DND-41 (cell line): ENCODE measurements around the gene KIF3B.

ENCODE experiments used
- ATAC-seq: fragments of 200-7000 bp; cut with Tn5 transposase; 3 replicates; pipeline ENCODE4 v1.9.1; 2021; ENCODE audit warnings: low read depth; ENCODE audit not compliant: insufficient read depth
- DNase-seq: peaks from one replicate; pipeline ENCODE4 v3.0.0-alpha.2; 2020
- H2AFZ ChIP-seq: 2 replicates; pipeline ENCODE4 v1.6.0; 2012; ENCODE audit warnings: low read depth, low read length
- H3K27ac ChIP-seq: 2 replicates; pipeline ENCODE4 v1.5.1; 2012; ENCODE audit warnings: low read length, inconsistent platforms
- H3K27me3 ChIP-seq: fragments of 200-600 bp; sonication (generic); 2 replicates; pipeline ENCODE4 v1.6.0; 2012; ENCODE audit warnings: low read length, mild to moderate bottlenecking, inconsistent platforms; ENCODE audit not compliant: insufficient read depth, poor library complexity
- H3K36me3 ChIP-seq: 2 replicates; pipeline ENCODE4 v1.5.1; 2012; ENCODE audit warnings: low read length, inconsistent platforms; ENCODE audit not compliant: insufficient read depth
- H3K4me1 ChIP-seq: 2 replicates; pipeline ENCODE4 v1.5.1; 2012; ENCODE audit warnings: mild to moderate bottlenecking, low read length; ENCODE audit not compliant: insufficient read depth
- H3K4me2 ChIP-seq: 2 replicates; pipeline ENCODE4 v1.6.0; 2012; ENCODE audit warnings: mild to moderate bottlenecking, moderate library complexity, low read length, inconsistent platforms; ENCODE audit not compliant: insufficient read depth
- H3K4me3 ChIP-seq, 2 experiments: fragments of 200-600 bp in 1 of 2; shearing (Covaris generic) in 1 of 2; 2 replicates each; pipeline ENCODE4 v1.5.1; 2012 to 2016; ENCODE audit warnings: inconsistent platforms in 2 of 2, low read length in 2 of 2, mild to moderate bottlenecking in 2 of 2, low read depth in 1 of 2, moderate library complexity in 1 of 2
- H3K79me2 ChIP-seq: 2 replicates; pipeline ENCODE4 v1.6.0; 2012; ENCODE audit warnings: low read length, inconsistent platforms; ENCODE audit not compliant: insufficient read depth
- H3K9ac ChIP-seq: 2 replicates; pipeline ENCODE4 v1.6.0; 2012; ENCODE audit warnings: low read depth, mild to moderate bottlenecking, inconsistent platforms, low read length, moderate library complexity
- H3K9me3 ChIP-seq: 2 replicates; pipeline ENCODE4 v1.5.1; 2012; ENCODE audit warnings: low read length, moderate library complexity, mild to moderate bottlenecking, inconsistent platforms; ENCODE audit not compliant: insufficient read depth, severe bottlenecking
- H4K20me1 ChIP-seq: 2 replicates; pipeline ENCODE4 v1.6.0; 2012; ENCODE audit warnings: low read length; ENCODE audit not compliant: insufficient read depth
- EZH2 ChIP-seq: IDR thresholded peaks from 3 replicates; pipeline ENCODE4 v1.6.1; 2012; ENCODE audit warnings: borderline replicate concordance, low read depth, mild to moderate bottlenecking, moderate library complexity, low read length, inconsistent platforms; ENCODE audit not compliant: severe bottlenecking
- TF ChIP-seq, protein P1 (sequence below): IDR thresholded peaks from 2 replicates; pipeline ENCODE4 v1.5.1; 2012; ENCODE audit warnings: borderline replicate concordance, low read length, moderate library complexity, mild to moderate bottlenecking; ENCODE audit not compliant: poor library complexity, severe bottlenecking; ENCODE audit errors: extremely low read depth

KIF3B gene

DNA sequence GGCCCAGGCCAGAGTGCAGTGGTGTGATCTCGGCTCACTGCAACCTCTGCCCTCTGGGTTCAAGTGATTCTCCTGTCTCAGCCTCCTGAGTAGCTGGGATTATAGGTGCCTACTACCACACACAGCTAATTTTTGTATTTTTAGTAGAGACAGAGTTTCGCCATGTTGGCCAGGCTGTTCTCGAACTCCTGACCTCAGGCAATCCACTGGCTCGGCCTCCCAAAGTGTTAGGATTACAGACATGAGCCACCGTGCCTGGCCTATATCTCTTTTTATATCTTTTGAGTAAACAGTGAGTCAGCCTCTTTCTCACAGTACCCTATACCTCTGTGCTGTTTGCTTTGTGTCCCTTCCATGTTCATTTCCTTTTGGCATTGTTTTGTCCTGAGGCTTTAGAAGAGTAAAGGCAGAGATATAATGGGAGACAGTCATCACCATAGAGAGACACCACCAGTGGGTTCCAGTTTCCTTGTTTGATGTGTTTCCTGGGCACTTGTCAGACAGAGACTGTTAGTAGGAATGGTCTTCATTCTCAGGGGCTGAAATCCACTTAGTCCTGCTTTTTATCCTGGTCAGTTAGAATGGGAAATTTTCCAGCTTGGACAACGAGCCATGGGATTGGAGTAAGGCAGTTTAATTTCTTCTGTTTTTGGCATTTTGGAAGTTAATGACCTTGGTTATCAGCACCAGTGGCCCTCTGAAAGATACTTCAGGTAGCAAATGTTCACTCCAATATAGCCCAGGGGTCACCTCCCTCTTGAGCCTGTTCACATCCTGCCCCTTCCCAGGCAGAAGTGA lies 48.5 kb downstream of the KIF3B start:
- H3K27me3 ChIP-seq = no peaks in the 10 kb centered on the region
- ATAC-seq = no peak
- no peaks in the 10 kb centered on the region for H3K9me3 ChIP-seq
- H3K4me1 ChIP-seq = no peaks in the 10 kb centered on the region
- no peak overlapping the region for H3K27ac ChIP-seq
- no peak overlapping the region for H3K9ac ChIP-seq
- H2AFZ ChIP-seq = no peak overlapping the region
- H3K36me3 ChIP-seq = peaks cover 24% of the 10 kb centered on the region; the same call in 1 of the 2 replicates
- DNase-seq = no peak
- H3K4me2 ChIP-seq = no peak overlapping the region
- no peak overlapping the region for H3K4me3 ChIP-seq
- no peaks in the 10 kb centered on the region for H3K79me2 ChIP-seq
- no peaks in the 10 kb centered on the region for H4K20me1 ChIP-seq
- TF ChIP-seq, protein P1, sequence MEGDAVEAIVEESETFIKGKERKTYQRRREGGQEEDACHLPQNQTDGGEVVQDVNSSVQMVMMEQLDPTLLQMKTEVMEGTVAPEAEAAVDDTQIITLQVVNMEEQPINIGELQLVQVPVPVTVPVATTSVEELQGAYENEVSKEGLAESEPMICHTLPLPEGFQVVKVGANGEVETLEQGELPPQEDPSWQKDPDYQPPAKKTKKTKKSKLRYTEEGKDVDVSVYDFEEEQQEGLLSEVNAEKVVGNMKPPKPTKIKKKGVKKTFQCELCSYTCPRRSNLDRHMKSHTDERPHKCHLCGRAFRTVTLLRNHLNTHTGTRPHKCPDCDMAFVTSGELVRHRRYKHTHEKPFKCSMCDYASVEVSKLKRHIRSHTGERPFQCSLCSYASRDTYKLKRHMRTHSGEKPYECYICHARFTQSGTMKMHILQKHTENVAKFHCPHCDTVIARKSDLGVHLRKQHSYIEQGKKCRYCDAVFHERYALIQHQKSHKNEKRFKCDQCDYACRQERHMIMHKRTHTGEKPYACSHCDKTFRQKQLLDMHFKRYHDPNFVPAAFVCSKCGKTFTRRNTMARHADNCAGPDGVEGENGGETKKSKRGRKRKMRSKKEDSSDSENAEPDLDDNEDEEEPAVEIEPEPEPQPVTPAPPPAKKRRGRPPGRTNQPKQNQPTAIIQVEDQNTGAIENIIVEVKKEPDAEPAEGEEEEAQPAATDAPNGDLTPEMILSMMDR = no peak
- TF ChIP-seq EZH2 = no peak

DNA sequence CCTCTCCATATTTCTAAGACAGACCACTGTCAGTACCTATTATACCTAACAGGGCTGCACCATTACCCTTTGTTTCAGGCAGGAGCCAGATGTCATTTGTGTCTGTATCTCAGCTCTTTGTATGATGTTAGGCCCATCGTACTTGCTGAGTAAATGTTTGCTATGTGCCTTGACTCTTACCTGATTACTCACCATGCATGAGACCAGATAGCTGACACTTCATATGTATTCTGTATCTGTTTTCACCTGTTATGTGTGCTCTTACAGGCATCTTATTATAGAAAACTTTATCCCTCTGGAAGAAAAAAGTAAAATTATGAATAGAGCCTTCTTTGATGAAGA lies 49.0 kb downstream of the KIF3B start:
- Histone ChIP-seq H3K27ac (no peak overlapping the region), H3K27me3 (no peaks in the 10 kb centered on the region), H3K9me3 (no peaks in the 10 kb centered on the region), H2AFZ (no peak overlapping the region), H3K4me3 (no peak overlapping the region), H4K20me1 (no peaks in the 10 kb centered on the region), H3K4me2 (no peak overlapping the region), H3K79me2 (no peaks in the 10 kb centered on the region), H3K36me3 (peaks cover 30% of the 10 kb centered on the region), H3K9ac (no peak overlapping the region), H3K4me1 (no peaks in the 10 kb centered on the region)
- ATAC-seq = no peak
- DNase-seq = no peak
- TF ChIP-seq, protein P1 = no peak
- TF ChIP-seq EZH2 = no peak

DNA sequence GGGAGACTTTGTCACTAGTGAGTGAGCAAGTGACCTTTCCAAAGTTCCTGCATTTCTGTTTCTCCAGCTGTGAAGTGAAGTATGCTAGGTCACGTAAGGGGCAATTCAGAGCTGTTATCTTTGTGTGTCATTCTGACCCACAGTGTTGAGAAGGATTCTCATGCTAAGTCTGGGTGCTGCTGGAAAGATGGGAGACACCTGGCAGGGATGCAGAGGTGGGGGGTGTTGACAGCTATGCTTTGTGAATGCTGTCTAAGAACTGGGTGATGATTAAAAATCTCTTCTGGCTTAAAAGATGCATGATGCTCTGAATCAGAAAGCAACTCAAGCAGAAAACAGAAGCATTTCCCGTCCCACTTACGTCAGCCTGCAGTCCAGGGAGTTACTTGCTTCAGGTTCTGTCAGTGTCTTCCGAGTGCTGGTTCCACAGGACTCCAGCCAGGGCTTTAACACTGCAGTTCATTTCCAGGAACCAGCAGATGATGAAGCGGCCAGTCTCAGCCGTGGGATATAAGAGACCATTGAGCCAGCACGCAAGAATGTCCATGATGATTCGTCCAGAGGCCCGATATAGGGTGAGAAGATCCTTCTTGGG lies 49.7 kb downstream of the KIF3B start:
- TF ChIP-seq, protein P1 = no peak
- no peak for TF ChIP-seq EZH2
- peaks cover 37% of the 10 kb centered on the region for H3K36me3 ChIP-seq
- H3K79me2 ChIP-seq = no peaks in the 10 kb centered on the region
- no peaks in the 10 kb centered on the region for H3K4me1 ChIP-seq
- ATAC-seq (no peak), DNase-seq (no peak)
- H3K4me3 ChIP-seq = no peak overlapping the region
- H3K4me2 ChIP-seq = no peak overlapping the region
- no peaks in the 10 kb centered on the region for H4K20me1 ChIP-seq
- no peaks in the 10 kb centered on the region for H3K27me3 ChIP-seq
- H3K9me3 ChIP-seq = no peaks in the 10 kb centered on the region
- no peak overlapping the region for H3K9ac ChIP-seq
- no peak overlapping the region for H2AFZ ChIP-seq
- no peak overlapping the region for H3K27ac ChIP-seq
